ENCODE measurements around the gene SPOCK3.
"Not testable (repeated sequence)": the region's sequence is repeated elsewhere in the genome, so short reads cannot be mapped to it uniquely, and the experiment has no call there.

The SPOCK3 gene

GRCh38 chr4:166808380-166808779, 425.9 kb downstream of the SPOCK3 start:
- DNase-seq, result no peak

- no peak for DNase-seq
These were observed 431.9 kb downstream of the SPOCK3 start for GRCh38 chr4:166802346-166802745.

- DNase-seq, result no peak
These were observed 436.2 kb downstream of the SPOCK3 start for GRCh38 chr4:166798126-166798525.

- no peak for DNase-seq
These were observed 456.5 kb downstream of the SPOCK3 start for GRCh38 chr4:166777760-166778159.

- no peak for DNase-seq
These were observed 471.3 kb downstream of the SPOCK3 start for GRCh38 chr4:166763018-166763417.

- DNase-seq, result no peak
These were observed 492.6 kb downstream of the SPOCK3 start for GRCh38 chr4:166741742-166742141.

- not testable (repeated sequence) for DNase-seq
These were observed 495.1 kb downstream of the SPOCK3 start for GRCh38 chr4:166739215-166739614.

- DNase-seq, result no peak
These were observed 496.9 kb downstream of the SPOCK3 start for GRCh38 chr4:166737430-166737829.

GRCh38 chr4:166735553-166735952, 498.7 kb downstream of the SPOCK3 start:
- no peak for DNase-seq

GRCh38 chr4:166734797-166735196, 499.5 kb downstream of the SPOCK3 start:
- no peak for DNase-seq

GRCh38 chr4:166733686-166734085, 500.6 kb downstream of the SPOCK3 start:
- no peak for DNase-seq

GRCh38 chr4:166726832-166727231, 507.5 kb downstream of the SPOCK3 start:
- DNase-seq, result no peak

GRCh38 chr4:166724369-166724768, 509.9 kb downstream of the SPOCK3 start:
- DNase-seq, result no peak

GRCh38 chr4:166723532-166724140, 510.7 kb downstream of the SPOCK3 start:
- no peak for DNase-seq

GRCh38 chr4:166715748-166716713, 518.3 kb downstream of the SPOCK3 start:
- DNase-seq, result not testable (repeated sequence)

- no peak for DNase-seq
These were observed 533.7 kb downstream of the SPOCK3 start for GRCh38 chr4:166700592-166700991.

GRCh38 chr4:166688835-166689234, 545.5 kb downstream of the SPOCK3 start:
- DNase-seq, result no peak

- DNase-seq, result no peak
These were observed 546.5 kb downstream of the SPOCK3 start for GRCh38 chr4:166687828-166688227.

Data from inflammatory macrophage (primary cell).